ENCODE measurements around the gene PIK3R2.
A peak's percentile ranks its signal among the peaks of the same experiment; 100 is the strongest.
"Not testable (repeated sequence)": the region's sequence is repeated elsewhere in the genome, so short reads cannot be mapped to it uniquely, and the experiment has no call there.

The PIK3R2 gene

GRCh38 chr19:18202397-18202777 is 49.4 kb downstream of the PIK3R2 start:
- DNase-seq (ENCODE audit: low read depth in 2 of 2, low spot score in 1 of 2), result no peak

DNA sequence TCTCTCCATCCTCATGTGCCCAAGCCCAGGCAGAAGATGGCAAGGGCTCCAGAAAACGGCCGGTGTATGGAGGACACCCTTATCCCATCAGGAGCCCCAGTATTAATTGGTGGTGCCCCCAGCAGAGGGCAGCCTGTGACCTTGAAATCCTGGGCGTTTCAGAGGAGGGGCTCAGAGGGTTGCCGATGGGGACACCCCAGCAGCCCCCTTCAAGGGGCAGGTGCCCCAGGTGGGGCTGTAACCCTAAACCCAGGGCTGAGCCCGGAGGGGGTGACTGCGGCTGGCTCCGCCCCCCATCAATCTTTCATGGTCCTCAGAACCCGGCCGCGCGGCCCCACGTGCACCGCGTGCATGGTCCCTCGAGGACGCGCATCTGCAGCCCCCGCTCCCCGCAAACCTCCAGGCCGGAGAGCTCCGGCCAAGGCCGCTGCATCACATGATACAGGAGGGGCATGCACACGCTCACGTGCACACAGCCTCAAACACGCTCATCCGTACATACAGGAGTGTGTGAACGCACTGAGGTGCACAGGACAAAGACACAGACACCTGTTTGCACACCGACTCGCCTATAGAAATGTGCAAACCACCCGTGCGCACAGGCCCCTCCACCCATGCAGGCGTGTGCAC is 49.9 kb downstream of the PIK3R2 start:
- no peak for DNase-seq (ENCODE audit: low read depth in 2 of 2, low spot score in 1 of 2)

DNA sequence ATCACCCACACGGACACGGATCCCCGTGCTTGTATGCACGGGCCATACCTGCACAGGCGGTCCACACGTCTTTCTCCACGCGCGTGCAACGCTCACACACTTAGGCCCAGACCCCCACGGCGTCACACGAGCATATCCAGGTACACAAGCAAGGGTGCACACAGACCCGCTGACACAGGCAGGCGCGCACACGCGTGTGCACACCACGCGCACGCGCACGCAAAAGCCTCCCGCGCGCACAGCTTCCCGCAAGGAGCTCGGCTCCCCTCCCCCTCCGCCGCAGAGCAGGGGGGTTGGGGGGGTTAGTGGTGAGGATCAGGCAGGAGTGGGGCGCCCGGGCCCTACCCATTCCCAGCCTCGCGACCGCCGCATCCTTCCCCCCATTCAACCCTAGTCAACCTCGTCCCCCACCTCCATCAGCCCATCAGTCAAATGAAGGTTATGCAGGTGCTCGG is 50.5 kb downstream of the PIK3R2 start:
- no peak for DNase-seq (ENCODE audit: low read depth in 2 of 2, low spot score in 1 of 2)

DNA sequence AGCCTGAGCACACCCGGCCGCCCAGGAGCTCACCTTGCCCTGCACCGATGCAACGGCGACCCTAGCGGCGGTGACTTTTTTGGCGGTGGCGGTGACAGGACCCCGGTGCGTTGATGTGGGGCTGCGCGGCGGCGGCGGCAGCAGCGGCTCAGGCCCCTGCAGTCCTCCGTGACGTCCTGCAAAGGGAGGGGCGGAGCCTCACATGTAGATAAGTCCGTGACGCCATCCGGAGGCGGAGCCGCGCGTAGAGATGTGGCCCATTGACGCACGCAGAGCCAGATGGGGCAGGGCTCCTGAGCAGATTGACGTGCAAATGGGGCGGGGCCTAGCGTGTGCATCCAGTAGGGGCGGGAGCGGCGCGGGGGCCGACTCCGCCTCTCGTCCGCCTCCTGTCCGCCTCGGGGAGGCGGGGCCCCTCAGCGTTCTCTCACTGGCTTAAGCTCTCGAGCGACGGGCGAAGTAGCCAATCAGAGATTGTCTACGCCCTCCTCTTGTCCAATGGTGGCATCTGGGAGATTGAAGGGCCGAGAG is 51.0 kb downstream of the PIK3R2 start, which contains the start of gene RAB3A:
Gene RAB3A (minus strand): TSS at position 180 of the 531 bp plus-strand sequence. CDS start 1,302 bp downstream, outside the sequence.
- peak; percentile 98 to 99 for DNase-seq (ENCODE audit: low read depth in 2 of 2, low spot score in 1 of 2)

DNA sequence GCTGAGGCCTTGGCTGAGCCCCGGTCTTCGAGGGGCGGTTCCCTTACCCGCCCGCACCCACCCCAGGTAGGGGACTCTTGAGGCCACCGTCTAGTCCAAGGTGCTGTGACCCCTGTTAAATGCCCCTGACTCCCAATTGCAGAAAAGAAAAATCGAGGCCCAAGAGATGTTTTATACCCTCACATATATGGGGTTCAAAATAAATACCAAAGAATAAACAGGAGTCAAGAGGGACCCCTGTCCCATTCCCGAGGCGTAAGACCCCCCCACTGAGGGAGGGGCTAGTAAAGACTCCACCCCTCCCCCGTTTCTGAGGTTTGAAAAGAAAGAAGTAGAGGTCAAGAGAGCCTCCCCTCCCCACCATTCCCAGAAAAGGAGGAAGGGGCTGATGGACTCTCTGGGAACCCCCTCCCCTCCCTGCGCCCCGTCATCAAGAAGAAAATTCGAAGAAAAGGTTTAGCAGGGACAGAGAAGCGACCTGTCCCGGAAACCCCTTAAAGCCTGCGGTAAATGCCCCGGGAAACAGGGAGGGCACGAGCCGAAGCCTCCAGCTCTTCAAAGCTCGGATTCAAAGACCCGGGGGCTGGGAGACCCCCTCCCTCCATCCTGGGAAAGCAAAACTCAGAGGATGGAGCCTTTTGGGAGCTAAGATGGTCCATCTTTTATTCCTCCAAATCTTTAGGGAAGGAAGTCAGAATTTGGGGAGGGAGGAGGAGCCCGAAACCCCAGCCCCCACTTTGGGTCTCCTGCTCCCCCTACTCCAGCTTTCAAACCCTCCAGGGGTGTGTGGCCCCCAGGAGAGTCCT is 51.6 kb downstream of the PIK3R2 start:
- no peak for DNase-seq (ENCODE audit: low read depth in 2 of 2, low spot score in 1 of 2)

DNA sequence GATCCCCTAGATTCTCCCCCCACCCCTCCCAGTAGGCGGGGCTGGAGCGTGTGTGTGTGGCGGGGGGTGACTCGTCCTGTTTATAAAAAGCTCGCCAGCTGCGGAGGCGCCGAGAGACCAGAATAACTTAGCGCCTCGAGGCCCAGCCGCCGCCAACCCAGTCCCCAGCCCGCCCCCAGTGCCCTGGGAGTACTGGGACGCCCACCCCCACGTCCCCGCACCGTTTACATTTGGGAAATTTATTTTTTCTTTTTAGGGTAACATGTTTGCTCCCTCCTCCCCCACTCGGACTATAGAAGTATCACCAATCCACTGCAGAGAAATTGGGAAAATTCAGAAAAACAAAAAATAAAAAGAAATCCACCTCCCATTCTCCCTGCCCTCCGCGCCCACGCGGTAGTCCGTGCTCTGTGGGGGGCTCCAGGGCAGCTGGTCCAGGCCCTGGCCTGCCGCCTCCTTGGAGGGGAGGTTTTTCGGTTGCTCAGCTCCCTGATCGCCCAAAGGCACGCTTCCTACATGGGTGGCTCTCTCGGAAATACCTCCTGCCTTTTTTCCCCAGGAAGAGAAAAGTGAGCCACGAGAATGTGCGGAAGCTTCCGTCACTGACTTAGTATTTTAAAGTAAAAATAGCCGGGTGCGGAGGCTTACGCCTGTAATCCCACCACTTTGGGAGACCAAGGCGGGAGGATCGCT is 52.4 kb downstream of the PIK3R2 start:
- no peak for DNase-seq (ENCODE audit: low read depth in 2 of 2, low spot score in 1 of 2)

DNA sequence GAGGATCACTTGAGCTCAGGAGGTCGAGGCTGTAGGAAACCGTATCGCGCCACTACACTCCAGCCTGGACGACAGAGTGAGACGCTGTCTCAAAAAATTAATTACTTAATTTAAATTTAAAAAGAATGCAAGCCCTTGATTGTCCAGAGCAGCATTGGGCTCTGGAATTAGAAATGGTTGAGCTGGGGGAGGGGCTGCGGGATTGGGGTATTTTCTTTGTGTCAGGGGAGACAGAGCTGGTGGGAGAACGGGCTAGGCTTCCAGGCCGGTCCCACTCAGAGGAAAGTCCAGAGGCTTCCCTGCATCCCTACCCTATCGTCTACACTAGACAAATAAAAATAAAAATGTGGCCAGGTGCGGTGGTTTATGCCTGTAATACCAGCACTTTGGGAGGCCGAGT is 53.1 kb downstream of the PIK3R2 start:
- DNase-seq (ENCODE audit: low read depth in 2 of 2, low spot score in 1 of 2), result no peak

GRCh38 chr19:18208098-18208951 is 55.4 kb downstream of the PIK3R2 start:
- DNase-seq (ENCODE audit: low read depth in 2 of 2, low spot score in 1 of 2), result no peak

DNA sequence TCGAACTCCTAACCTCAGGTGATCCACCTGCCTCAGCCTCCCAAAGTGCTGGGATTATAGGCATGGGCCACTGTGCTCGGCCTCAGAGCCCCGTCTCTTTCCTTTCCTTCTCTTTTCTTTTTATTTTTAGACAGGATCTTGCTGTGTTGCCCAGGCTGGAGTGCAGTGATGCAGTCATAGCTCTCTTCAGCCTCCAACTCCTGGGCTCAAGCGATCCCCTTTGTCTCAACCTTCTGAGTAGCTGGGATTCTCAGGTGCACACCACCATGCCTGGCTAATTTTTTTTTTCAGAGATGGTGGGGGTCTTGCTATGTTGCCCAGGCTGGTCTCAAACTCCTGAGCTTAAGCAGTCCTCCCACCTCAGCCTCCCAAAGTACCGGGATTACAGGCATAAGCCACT is 56.9 kb downstream of the PIK3R2 start:
- not testable (repeated sequence) for DNase-seq (ENCODE audit: low read depth in 2 of 2, low spot score in 1 of 2)

- DNase-seq (ENCODE audit: low read depth in 2 of 2, low spot score in 1 of 2), result no peak
Measured at GRCh38 chr19:18211683-18212082, 58.7 kb downstream of the PIK3R2 start.

GRCh38 chr19:18214779-18215433 is 61.9 kb downstream of the PIK3R2 start:
- DNase-seq (ENCODE audit: low read depth in 2 of 2, low spot score in 1 of 2), result no peak

- DNase-seq (ENCODE audit: low read depth in 2 of 2, low spot score in 1 of 2), result no peak
Measured at GRCh38 chr19:18216789-18217188, 63.8 kb downstream of the PIK3R2 start.

GRCh38 chr19:18218159-18218558 is 65.2 kb downstream of the PIK3R2 start:
- DNase-seq (ENCODE audit: low read depth in 2 of 2, low spot score in 1 of 2), result no peak

- DNase-seq (ENCODE audit: low read depth in 2 of 2, low spot score in 1 of 2), result no peak
Measured at GRCh38 chr19:18218600-18218999, 65.6 kb downstream of the PIK3R2 start.
